H1 (cell line): ENCODE measurements around the gene ANLN. TPM values are rescaled to one million over a fixed set of nuclear protein-coding genes. Genes with fewer than 3 reads are reported as not detected.
A peak's percentile ranks its signal among the peaks of the same experiment; 100 is the strongest.

Source experiments
- CTCF ChIA-PET: fragments of 300-600 bp; sonication (Branson Sonifier 250); formaldehyde crosslinking; loops from one replicate; lab custom pipeline; 2021; ENCODE audit not compliant: partially characterized antibody; lab: Charles Lee
- POLR2A ChIA-PET: fragments of 300-600 bp; sonication (Branson Sonifier 250); formaldehyde crosslinking; loops from one replicate; lab custom pipeline; 2021; ENCODE audit warnings: inconsistent platforms; ENCODE audit not compliant: partially characterized antibody; lab: Charles Lee
- DNase-seq, 2 experiments: peaks; one replicate each; pipeline versions ENCODE4 v3.0.0 to v3.0.0-alpha.2; 2010 to 2022; ENCODE audit warnings: low spot score in 2 of 2, low read depth in 1 of 2, mixed read lengths in 1 of 2
- FAIRE-seq: peaks from 2 replicates; lab custom pipeline; 2011; peaks lifted over from hg19 to GRCh38; lab: Jason Lieb, UNC
- H2AFZ ChIP-seq: 2 replicates; pipeline ENCODE4 v1.8.1; 2012; ENCODE audit warnings: low read length, inconsistent platforms
- H2AK5ac ChIP-seq: 2 replicates; pipeline ENCODE4 v1.6.1; 2013; ENCODE audit warnings: low read depth, low read length
- H2BK120ac ChIP-seq: replicated peaks from 2 replicates; pipeline ENCODE3; 2013; ENCODE audit warnings: low read depth, low read length, inconsistent platforms
- H2BK12ac ChIP-seq: 2 replicates; pipeline ENCODE4 v1.6.1; 2013; ENCODE audit warnings: low read depth, low read length
- H2BK15ac ChIP-seq: 2 replicates; pipeline ENCODE4 v1.6.1; 2013; ENCODE audit warnings: low read length
- H2BK20ac ChIP-seq: 2 replicates; pipeline ENCODE4 v1.6.1; 2013; ENCODE audit warnings: low read length
- H2BK5ac ChIP-seq: 2 replicates; pipeline ENCODE4 v1.6.1; 2013; ENCODE audit warnings: low read depth, low read length
- H3K14ac ChIP-seq: 2 replicates; pipeline ENCODE4 v1.6.1; 2013; ENCODE audit warnings: inconsistent platforms; ENCODE audit not compliant: insufficient read length
- H3K18ac ChIP-seq: 2 replicates; pipeline ENCODE4 v1.6.1; 2013; ENCODE audit warnings: low read length; ENCODE audit errors: extremely low read depth
- H3K23ac ChIP-seq: 2 replicates; pipeline ENCODE4 v1.6.1; 2013; ENCODE audit warnings: inconsistent platforms; ENCODE audit not compliant: insufficient read length
- H3K23me2 ChIP-seq: 2 replicates; pipeline ENCODE4 v1.6.1; 2013; ENCODE audit warnings: low read depth, low read length
- H3K27ac ChIP-seq: 2 replicates; pipeline ENCODE4 v1.6.1; 2011; ENCODE audit warnings: low read depth, low read length, inconsistent platforms
- H3K27me3 ChIP-seq, 4 experiments: replicated peaks in 1 of 4; 1 replicate in 1 of 4; 2 replicates in 3 of 4; pipeline versions ENCODE4 v1.6.1 to v1.8.1; 2011 to 2013; ENCODE audit warnings: low read length in 3 of 4, mild to moderate bottlenecking in 3 of 4, inconsistent platforms in 2 of 4, mixed read lengths in 2 of 4, moderate library complexity in 1 of 4; ENCODE audit not compliant: control insufficient read depth in 3 of 4, insufficient read depth in 3 of 4; ENCODE audit errors: extremely low read depth in 1 of 4
- H3K36me3 ChIP-seq, 4 experiments: 2 replicates each; pipeline versions ENCODE4 v1.6.1 to v1.8.1; 2011 to 2013; ENCODE audit warnings: mild to moderate bottlenecking in 4 of 4, low read length in 3 of 4, moderate library complexity in 2 of 4, control low read depth in 1 of 4, inconsistent platforms in 1 of 4; ENCODE audit not compliant: insufficient read depth in 4 of 4, control insufficient read depth in 2 of 4
- H3K4ac ChIP-seq: replicated peaks from 2 replicates; pipeline ENCODE3; 2013; ENCODE audit warnings: low read length, low read depth, mixed read lengths, inconsistent platforms; ENCODE audit not compliant: insufficient read length
- H3K4me1 ChIP-seq, 4 experiments: replicated peaks in 1 of 4; 1 replicate in 1 of 4; 2 replicates in 3 of 4; pipeline versions ENCODE4 v1.6.1 to v1.8.1; 2011 to 2013; ENCODE audit warnings: low read length in 3 of 4, inconsistent platforms in 2 of 4, mixed read lengths in 1 of 4; ENCODE audit not compliant: insufficient read depth in 4 of 4, control insufficient read depth in 3 of 4
- H3K4me2 ChIP-seq, 2 experiments: 2 replicates each; pipeline versions ENCODE4 v1.6.1 to v1.8.1; 2011 to 2013; ENCODE audit warnings: low read depth in 2 of 2, low read length in 2 of 2, control low read depth in 1 of 2, inconsistent platforms in 1 of 2, mild to moderate bottlenecking in 1 of 2; ENCODE audit not compliant: insufficient read depth in 1 of 2
- H3K4me3 ChIP-seq, 4 experiments: fragments of 200-600, 300-600 bp in 1 of 4; sonication (generic), shearing (Covaris generic), sonication (Bioruptor Twin) in 1 of 4; 2 replicates each; pipeline versions ENCODE4 v1.5.1 to v1.8.1; 2011 to 2016; ENCODE audit warnings: low read length in 4 of 4, low read depth in 3 of 4, control low read depth in 2 of 4, inconsistent platforms in 2 of 4, mild to moderate bottlenecking in 2 of 4, mixed read lengths in 1 of 4, moderate library complexity in 1 of 4; ENCODE audit not compliant: insufficient read depth in 2 of 4; ENCODE audit errors: extremely low read depth in 1 of 4
- H3K56ac ChIP-seq: replicated peaks from 2 replicates; pipeline ENCODE3; 2013; ENCODE audit warnings: low read depth, mild to moderate bottlenecking, mixed read lengths, low read length, inconsistent platforms; ENCODE audit not compliant: insufficient read length
- H3K79me1 ChIP-seq: 2 replicates; pipeline ENCODE4 v1.6.1; 2013; ENCODE audit warnings: low read depth, low read length, control low read depth
- H3K79me2 ChIP-seq, 2 experiments: 2 replicates each; pipeline versions ENCODE4 v1.6.1 to v1.8.1; 2012 to 2013; ENCODE audit warnings: low read length in 2 of 2, mild to moderate bottlenecking in 2 of 2, inconsistent platforms in 1 of 2; ENCODE audit not compliant: insufficient read depth in 2 of 2, control insufficient read depth in 1 of 2
- H3K9ac ChIP-seq, 4 experiments: replicated peaks in 1 of 4; 1 replicate in 1 of 4; 2 replicates in 3 of 4; pipeline versions ENCODE4 v1.6.1 to v1.8.1; 2011 to 2013; ENCODE audit warnings: low read depth in 3 of 4, low read length in 3 of 4, control low read depth in 2 of 4, mild to moderate bottlenecking in 2 of 4, moderate library complexity in 2 of 4, inconsistent platforms in 1 of 4; ENCODE audit errors: extremely low read depth in 1 of 4
- H3K9me3 ChIP-seq, 2 experiments: 2 replicates each; pipeline versions ENCODE4 v1.6.1 to v1.8.1; 2012 to 2013; ENCODE audit warnings: mild to moderate bottlenecking in 2 of 2, moderate library complexity in 2 of 2, control low read depth in 1 of 2, inconsistent platforms in 1 of 2, low read depth in 1 of 2, low read length in 1 of 2, mixed read lengths in 1 of 2; ENCODE audit not compliant: insufficient read depth in 2 of 2
- H4K20me1 ChIP-seq, 2 experiments: replicated peaks in 1 of 2; 2 replicates each; pipeline versions ENCODE3 to v1.8.1; 2011 to 2013; ENCODE audit warnings: inconsistent platforms in 2 of 2, low read length in 2 of 2, mild to moderate bottlenecking in 1 of 2; ENCODE audit not compliant: insufficient read depth in 2 of 2, control insufficient read depth in 1 of 2
- H4K5ac ChIP-seq: 2 replicates; pipeline ENCODE4 v1.6.1; 2013; ENCODE audit warnings: low read length, low read depth, mixed read lengths, inconsistent platforms; ENCODE audit not compliant: insufficient read length
- H4K8ac ChIP-seq: 2 replicates; pipeline ENCODE4 v1.8.0; 2013; ENCODE audit warnings: mild to moderate bottlenecking, moderate library complexity, low read length, inconsistent platforms; ENCODE audit not compliant: insufficient read depth; ENCODE audit errors: extremely low read depth
- H4K91ac ChIP-seq: replicated peaks from 2 replicates; pipeline ENCODE3; 2013; ENCODE audit warnings: low read length, mixed read lengths, inconsistent platforms; ENCODE audit not compliant: insufficient read length
- SIX5 ChIP-seq: IDR thresholded peaks from 2 replicates; pipeline ENCODE4 v1.6.1; 2011; ENCODE audit warnings: mild to moderate bottlenecking, low read depth, low read length
- SP4 ChIP-seq: IDR thresholded peaks from 2 replicates; pipeline ENCODE4 v1.6.1; 2012; ENCODE audit warnings: low read length, inconsistent platforms
- SRF ChIP-seq: IDR thresholded peaks from 2 replicates; pipeline ENCODE4 v1.6.1; 2011; ENCODE audit warnings: mild to moderate bottlenecking, low read depth, low read length, moderate library complexity
- WGBS, 2 experiments: shearing (Covaris generic) in 1 of 2; methylation state at CpG; one replicate each; pipeline versions ENCODE4 v1.1.6 to v1.1.7; 2013 to 2015; ENCODE audit warnings: low lambda C conversion rate in 2 of 2, mixed read lengths in 2 of 2, inconsistent platforms in 1 of 2, low coverage in 1 of 2, missing lambda C conversion rate in 1 of 2; ENCODE audit not compliant: insufficient replicate concordance in 2 of 2, insufficient coverage in 1 of 2, insufficient read length in 1 of 2; ENCODE audit errors: extremely low coverage in 1 of 2, missing lambda C conversion rate in 1 of 2; 5-methylcytosine and 5-hydroxymethylcytosine counted together
- long read RNA-seq, 2 experiments: library from RNA in 1 of 2; library from capped mRNA in 1 of 2; stranded (forward); transcript quantifications; one replicate each; pipeline ENCODE4 v2.0.0, GENCODE V29; 2021; ENCODE audit warnings: inconsistent platforms in 1 of 2
- polyA minus RNA-seq, 3 experiments: library from RNA; depleted of rRNA, polyadenylated mRNA; stranded (reverse); fragments of >200 nt; gene quantifications; 1 replicate in 2 of 3; 2 replicates in 1 of 3; pipeline ENCODE4 v1.2.3, GENCODE V29; 2011
- polyA plus RNA-seq, 7 experiments: library from polyadenylated mRNA; depleted of rRNA in 3 of 7; stranded (reverse) in 5 of 7; unstranded in 2 of 7; fragments of >200 nt in 5 of 7; fragments of 200-250 nt in 2 of 7; gene quantifications; 1 replicate in 5 of 7; 2 replicates in 1 of 7; 4 replicates in 1 of 7; pipeline versions ENCODE4 v1.2.1 to v1.2.3, GENCODE V29; 2011 to 2013; ENCODE audit warnings: missing spikeins in 2 of 7, mixed read lengths in 2 of 7
- total RNA-seq: library from RNA; stranded (reverse); fragmentation: NEBNext Ultra II Directional; extraction: Animal tissue kit (Norgen Biotek cat#: 25700); gene quantifications from 2 replicates; pipeline ENCODE4 v1.2.1, GENCODE V29; 2021

Gene ANLN, protein sequence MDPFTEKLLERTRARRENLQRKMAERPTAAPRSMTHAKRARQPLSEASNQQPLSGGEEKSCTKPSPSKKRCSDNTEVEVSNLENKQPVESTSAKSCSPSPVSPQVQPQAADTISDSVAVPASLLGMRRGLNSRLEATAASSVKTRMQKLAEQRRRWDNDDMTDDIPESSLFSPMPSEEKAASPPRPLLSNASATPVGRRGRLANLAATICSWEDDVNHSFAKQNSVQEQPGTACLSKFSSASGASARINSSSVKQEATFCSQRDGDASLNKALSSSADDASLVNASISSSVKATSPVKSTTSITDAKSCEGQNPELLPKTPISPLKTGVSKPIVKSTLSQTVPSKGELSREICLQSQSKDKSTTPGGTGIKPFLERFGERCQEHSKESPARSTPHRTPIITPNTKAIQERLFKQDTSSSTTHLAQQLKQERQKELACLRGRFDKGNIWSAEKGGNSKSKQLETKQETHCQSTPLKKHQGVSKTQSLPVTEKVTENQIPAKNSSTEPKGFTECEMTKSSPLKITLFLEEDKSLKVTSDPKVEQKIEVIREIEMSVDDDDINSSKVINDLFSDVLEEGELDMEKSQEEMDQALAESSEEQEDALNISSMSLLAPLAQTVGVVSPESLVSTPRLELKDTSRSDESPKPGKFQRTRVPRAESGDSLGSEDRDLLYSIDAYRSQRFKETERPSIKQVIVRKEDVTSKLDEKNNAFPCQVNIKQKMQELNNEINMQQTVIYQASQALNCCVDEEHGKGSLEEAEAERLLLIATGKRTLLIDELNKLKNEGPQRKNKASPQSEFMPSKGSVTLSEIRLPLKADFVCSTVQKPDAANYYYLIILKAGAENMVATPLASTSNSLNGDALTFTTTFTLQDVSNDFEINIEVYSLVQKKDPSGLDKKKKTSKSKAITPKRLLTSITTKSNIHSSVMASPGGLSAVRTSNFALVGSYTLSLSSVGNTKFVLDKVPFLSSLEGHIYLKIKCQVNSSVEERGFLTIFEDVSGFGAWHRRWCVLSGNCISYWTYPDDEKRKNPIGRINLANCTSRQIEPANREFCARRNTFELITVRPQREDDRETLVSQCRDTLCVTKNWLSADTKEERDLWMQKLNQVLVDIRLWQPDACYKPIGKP
- total RNA-seq (87.4 and 90.1 TPM in 2 replicates), polyA plus RNA-seq (2011; rRNA removed) (14.8 and 18.5 TPM in 2 replicates), polyA minus RNA-seq (2011; rRNA and poly(A)+ RNA removed) (111 and 153 TPM in 2 replicates)
- polyA plus RNA-seq (2011; cell fraction: cytosol; rRNA removed), result 12.5 TPM
- polyA plus RNA-seq (2011; cell fraction: nucleus; rRNA removed), result 92.9 TPM
- polyA plus RNA-seq (2012, experiment 1 of 2), result 31.4 to 50.1 TPM (median 43.4 TPM) in 4 replicates
- polyA plus RNA-seq (2012, experiment 2 of 2), result 2.4 TPM
- polyA plus RNA-seq (2013, experiment 1 of 2), result 109 TPM
- polyA plus RNA-seq (2013, experiment 2 of 2), result 125 TPM
- 54.2 TPM for polyA minus RNA-seq (2011; cell fraction: cytosol; rRNA and poly(A)+ RNA removed)
- 140 TPM for polyA minus RNA-seq (2011; cell fraction: nucleus; rRNA and poly(A)+ RNA removed)
- long read RNA-seq, experiment 1, partial matches to known transcripts, result 15 of 22 reads
- long read RNA-seq, experiment 1, other reads (novel, unspliced or antisense), result 4 of 22 reads
- long read RNA-seq, experiment 2, partial matches to known transcripts, result 6 of 8 reads
- long read RNA-seq, experiment 2, other reads (novel, unspliced or antisense), result 0 of 8 reads

DNA sequence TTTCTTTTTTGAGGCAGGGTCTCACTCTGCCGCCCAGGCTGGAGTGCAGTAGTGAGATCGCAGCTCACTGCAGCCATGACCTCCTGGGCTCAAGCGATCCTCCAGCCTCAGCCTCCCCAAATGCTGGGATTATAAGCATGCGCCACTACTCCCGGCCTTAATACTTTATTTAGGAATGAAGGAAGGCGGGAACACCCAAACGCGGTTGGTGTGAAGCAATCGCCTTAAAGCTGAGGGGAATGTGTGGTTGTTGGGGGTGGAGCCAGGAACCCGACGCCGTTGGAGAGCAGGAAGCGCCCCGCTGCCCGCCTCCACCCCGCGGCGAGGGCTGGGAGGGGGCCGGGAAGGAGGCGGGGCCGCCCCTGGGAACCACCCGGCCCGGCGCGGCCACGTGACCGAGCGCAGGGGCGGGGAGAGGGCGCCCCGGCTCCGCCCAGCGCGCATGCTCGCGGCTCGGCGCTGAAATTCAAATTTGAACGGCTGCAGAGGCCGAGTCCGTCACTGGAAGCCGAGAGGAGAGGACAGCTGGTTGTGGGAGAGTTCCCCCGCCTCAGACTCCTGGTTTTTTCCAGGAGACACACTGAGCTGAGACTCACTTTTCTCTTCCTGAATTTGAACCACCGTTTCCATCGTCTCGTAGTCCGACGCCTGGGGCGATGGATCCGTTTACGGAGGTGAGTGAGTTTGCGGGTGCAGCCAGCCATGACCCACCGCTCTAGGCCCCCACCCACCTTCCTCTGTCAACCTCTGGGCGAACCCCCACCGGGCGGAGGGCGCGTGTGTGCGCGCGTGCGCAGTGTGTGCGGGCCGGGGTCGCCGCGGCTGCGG lies at the start of gene ANLN:
Gene ANLN, plus strand, starts transcription at position 492 of the 828 bp plus-strand sequence. Its CDS starts 165 bp downstream, at position 657.
- peak within 1 kb of the TSS; percentile 94 for H4K5ac ChIP-seq
- H3K23ac ChIP-seq, result no peak within 1 kb of the TSS
- FAIRE-seq, result no peak
- no peaks in the 10 kb centered on the region for H3K36me3 ChIP-seq
- peak within 1 kb of the TSS; percentile 87 for H3K4ac ChIP-seq
- H3K79me1 ChIP-seq, result no peaks in the 10 kb centered on the region; the same call in 1 of the 2 replicates
- peaks cover 10 to 15% (median 13%) of the 10 kb centered on the region in 4 experiments for H3K4me1 ChIP-seq
- H3K4me3 ChIP-seq, result peak within 1 kb of the TSS; percentile 87 to 94 (median 93)
- H2BK15ac ChIP-seq, result peak within 1 kb of the TSS; percentile 88; the same call in 1 of the 2 replicates
- no peak within 1 kb of the TSS for H2BK120ac ChIP-seq
- ChIA-PET POLR2A (interaction anchor here (0.6 to 2.7 kb wide), 11 partner anchors 9 to 979 kb away, joined by 3 to 16 read pairs (median 4); no protein-coding TSS in a partner anchor), CTCF (interaction anchor here (0.9 to 6.2 kb wide), 2 partner anchors 23 to 30 kb away, joined by 3 to 27 read pairs; a partner anchor contains a TSS)
- H3K9me3 ChIP-seq, result no peaks in the 10 kb centered on the region
- peak within 1 kb of the TSS; percentile 98 for H3K18ac ChIP-seq
- peak within 1 kb of the TSS; percentile 97 for H2BK5ac ChIP-seq
- H2AFZ ChIP-seq, result peak within 1 kb of the TSS; percentile 81
- H2BK12ac ChIP-seq, result peak within 1 kb of the TSS; percentile 75; the same call in 1 of the 2 replicates
- peak within 1 kb of the TSS; percentile 80 for H3K27ac ChIP-seq
- H4K20me1 ChIP-seq, result peaks cover 0 to 2% of the 10 kb centered on the region in 2 experiments
- H3K4me2 ChIP-seq, result peak within 1 kb of the TSS; percentile 70 to 72
- H4K8ac ChIP-seq, result peak within 1 kb of the TSS; percentile 91
- H2BK20ac ChIP-seq, result 0 out of 2 replicates have a peak within 1 kb of the TSS, but pooled peaks have one; percentile 10
- H2AK5ac ChIP-seq, result no peak within 1 kb of the TSS
- H3K9ac ChIP-seq, result peak within 1 kb of the TSS; percentile 78 to 85 (median 83)
- peak; percentile 80 to 91 for DNase-seq
- H3K14ac ChIP-seq, result no peak within 1 kb of the TSS
- 9% methylated on average over 43 of the region's 68 CpGs; no CpG with 5 or more reads in 1 of the 2 experiments for WGBS, 2 experiments
- peaks cover 20 to 43% of the 10 kb centered on the region in 2 experiments for H3K79me2 ChIP-seq
- H3K23me2 ChIP-seq, result peaks cover 5% of the 10 kb centered on the region; the same call in 1 of the 2 replicates
- H3K27me3 ChIP-seq, result no peaks in the 10 kb centered on the region
- H3K56ac ChIP-seq, result peak within 1 kb of the TSS; percentile 91
- peak within 1 kb of the TSS; percentile 94 for H4K91ac ChIP-seq
- no peak; the same call in 1 of the 2 replicates for TF ChIP-seq SP4
- TF ChIP-seq SRF, result no peak
- no peak for TF ChIP-seq SIX5
